GM18517 (cell line): Measurements from ENCODE around the gene CRYBB1.

Experiments used
- ATAC-seq: cut with Tn5 transposase; IDR thresholded peaks from one replicate; pipeline ENCODE4 v1.9.1; 2021; ENCODE audit warnings: mild to moderate bottlenecking, moderate library complexity; ENCODE audit not compliant: unreplicated experiment

The CRYBB1 gene

GRCh38 chr22:26581633-26582168 is 36.1 kb downstream of the CRYBB1 start:
- ATAC-seq, result no peak

- no peak for ATAC-seq
Measured at GRCh38 chr22:26581026-26581425, 36.8 kb downstream of the CRYBB1 start.

GRCh38 chr22:26580240-26580962 is 37.4 kb downstream of the CRYBB1 start:
- ATAC-seq, result no peak

GRCh38 chr22:26579331-26579886 is 38.4 kb downstream of the CRYBB1 start:
- peak; percentile 51 for ATAC-seq

GRCh38 chr22:26577081-26577480 is 40.7 kb downstream of the CRYBB1 start:
- ATAC-seq, result no peak

GRCh38 chr22:26576026-26576680 is 41.7 kb downstream of the CRYBB1 start:
- ATAC-seq, result no peak

- ATAC-seq, result no peak
Measured at GRCh38 chr22:26574001-26574723, 43.7 kb downstream of the CRYBB1 start.

GRCh38 chr22:26573026-26573662 is 44.7 kb downstream of the CRYBB1 start:
- ATAC-seq, result no peak

- no peak for ATAC-seq
Measured at GRCh38 chr22:26570864-26571525, 46.8 kb downstream of the CRYBB1 start.

- no peak for ATAC-seq
Measured at GRCh38 chr22:26570115-26570514, 47.7 kb downstream of the CRYBB1 start.

- ATAC-seq, result no peak
Measured at GRCh38 chr22:26568207-26568706, 49.6 kb downstream of the CRYBB1 start.

GRCh38 chr22:26567610-26568009 is 50.2 kb downstream of the CRYBB1 start:
- no peak for ATAC-seq

GRCh38 chr22:26566994-26567393 is 50.8 kb downstream of the CRYBB1 start:
- ATAC-seq, result no peak

GRCh38 chr22:26565889-26566288 is 51.9 kb downstream of the CRYBB1 start:
- no peak for ATAC-seq

- ATAC-seq, result no peak
Measured at GRCh38 chr22:26565181-26565580, 52.6 kb downstream of the CRYBB1 start.

- no peak for ATAC-seq
Measured at GRCh38 chr22:26564672-26565071, 53.2 kb downstream of the CRYBB1 start.

GRCh38 chr22:26564181-26564580 is 53.6 kb downstream of the CRYBB1 start:
- no peak for ATAC-seq

GRCh38 chr22:26563022-26563421 is 54.8 kb downstream of the CRYBB1 start:
- ATAC-seq, result no peak

GRCh38 chr22:26561756-26562417 is 55.9 kb downstream of the CRYBB1 start:
- ATAC-seq, result no peak
